B cell (primary cell): ENCODE measurements around the gene MRNIP. TPM values are rescaled to one million over a fixed set of nuclear protein-coding genes. Genes with fewer than 3 reads are reported as not detected.

Experiments used
- ATAC-seq: fragments of 200-7000 bp; cut with Tn5 transposase; one replicate; pipeline ENCODE4 v1.10.0; 2021; ENCODE audit warnings: low read depth, mild to moderate bottlenecking, moderate number of reproducible peaks, moderate library complexity
- CTCF ChIA-PET: fragments of 350-600 bp; sonication (Branson Sonifier 250); formaldehyde crosslinking; loops from one replicate; lab custom pipeline; 2021; ENCODE audit warnings: antibody characterized with exemption, inconsistent platforms; lab: Charles Lee
- POLR2A ChIA-PET: fragments of 350-600 bp; sonication (Branson Sonifier 250); formaldehyde crosslinking; loops from one replicate; lab custom pipeline; 2021; ENCODE audit warnings: antibody characterized with exemption; lab: Charles Lee
- DNase-seq: peaks from one replicate; pipeline ENCODE4 v3.0.0; 2013
- H2AFZ ChIP-seq: 2 replicates; pipeline ENCODE4 v1.6.1; 2012; ENCODE audit warnings: mild to moderate bottlenecking, low read depth, low read length; ENCODE audit not compliant: insufficient read depth, poor library complexity, severe bottlenecking
- H3K27ac ChIP-seq, 2 donors: 1 replicate in 1 of 2; 2 replicates in 1 of 2; pipeline ENCODE4 v1.5.1; 2012 to 2013; ENCODE audit warnings: low read length in 2 of 2, mild to moderate bottlenecking in 2 of 2, moderate library complexity in 1 of 2
- H3K27me3 ChIP-seq, 4 experiments: fragments of 200-600 bp in 1 of 4; sonication (generic) in 1 of 4; replicated peaks in 1 of 4; 1 replicate in 2 of 4; 2 replicates in 2 of 4; pipeline versions ENCODE4 v1.6.1 to v1.7.0; 2013 to 2016; ENCODE audit warnings: low read length in 3 of 4, mild to moderate bottlenecking in 2 of 4, mixed read lengths in 1 of 4, moderate library complexity in 1 of 4; ENCODE audit not compliant: insufficient read depth in 4 of 4, control insufficient read depth in 3 of 4; ENCODE audit errors: control extremely low read depth in 1 of 4
- H3K36me3 ChIP-seq, 2 experiments: replicated peaks in 1 of 2; 1 replicate in 1 of 2; 2 replicates in 1 of 2; pipeline versions ENCODE4 v1.6.1 to v1.7.1; 2013; ENCODE audit warnings: low read length in 1 of 2; ENCODE audit not compliant: insufficient read depth in 2 of 2, control insufficient read depth in 1 of 2; ENCODE audit errors: control extremely low read depth in 1 of 2, extremely low read depth in 1 of 2
- H3K4me1 ChIP-seq, 2 donors: fragments of 200-600 bp in 1 of 2; sonication (generic) in 1 of 2; 1 replicate in 1 of 2; 2 replicates in 1 of 2; pipeline versions ENCODE4 v1.5.1 to v1.6.1; 2013 to 2017; ENCODE audit warnings: low read length in 2 of 2; ENCODE audit not compliant: control insufficient read depth in 2 of 2, insufficient read depth in 2 of 2
- H3K4me2 ChIP-seq: replicated peaks from 2 replicates; pipeline ENCODE3; 2012; ENCODE audit warnings: mild to moderate bottlenecking, low read depth, low read length; ENCODE audit not compliant: poor library complexity, severe bottlenecking
- H3K4me3 ChIP-seq, 5 experiments: fragments of 200-600 bp in 1 of 5; sonication (generic) in 1 of 5; 1 replicate in 3 of 5; 2 replicates in 2 of 5; pipeline versions ENCODE4 v1.5.1 to v1.7.0; 2011 to 2016; ENCODE audit warnings: low read length in 4 of 5, mild to moderate bottlenecking in 4 of 5, low read depth in 2 of 5, control low read depth in 1 of 5, moderate library complexity in 1 of 5; ENCODE audit not compliant: insufficient read depth in 1 of 5; ENCODE audit errors: control extremely low read depth in 1 of 5, extremely low read depth in 1 of 5
- H3K79me2 ChIP-seq: fragments of 200-600 bp; sonication (generic); one replicate; pipeline ENCODE4 v1.6.0; 2016; ENCODE audit warnings: low read length; ENCODE audit not compliant: control insufficient read depth, insufficient read depth
- H3K9ac ChIP-seq: fragments of 200-600 bp; sonication (generic); 2 replicates; pipeline ENCODE4 v1.6.1; 2017; ENCODE audit warnings: mild to moderate bottlenecking, low read length, moderate library complexity
- H3K9me3 ChIP-seq, 3 donors: one replicate each; pipeline versions ENCODE4 v1.6.1 to v1.7.1; 2013; ENCODE audit warnings: low read length in 2 of 3; ENCODE audit not compliant: control insufficient read depth in 2 of 3, insufficient read depth in 1 of 3; ENCODE audit errors: control extremely low read depth in 1 of 3
- H4K20me1 ChIP-seq: 2 replicates; pipeline ENCODE4 v1.6.0; 2012; ENCODE audit warnings: mild to moderate bottlenecking, low read length; ENCODE audit not compliant: insufficient read depth, control insufficient read depth, poor library complexity, severe bottlenecking
- H3K27ac Mint-ChIP-seq: one replicate; pipeline ENCODE4 v1.8.0; 2021; ENCODE audit warnings: mixed read lengths
- H3K27me3 Mint-ChIP-seq: one replicate; pipeline ENCODE4 v1.8.0; 2021; ENCODE audit warnings: mixed read lengths
- H3K4me1 Mint-ChIP-seq: one replicate; pipeline ENCODE4 v1.8.0; 2021; ENCODE audit warnings: mixed read lengths
- H3K4me3 Mint-ChIP-seq: one replicate; pipeline ENCODE4 v1.8.0; 2021; ENCODE audit warnings: mixed read lengths
- H3K9me3 Mint-ChIP-seq: one replicate; pipeline ENCODE4 v1.8.0; 2022; ENCODE audit warnings: mixed read lengths; ENCODE audit not compliant: insufficient read depth
- CTCF ChIP-seq: fragments of 200-600 bp; IDR thresholded peaks from one replicate; pipeline ENCODE4 v1.8.0; 2022; ENCODE audit warnings: antibody characterized with exemption, mild to moderate bottlenecking
- EZH2 ChIP-seq: IDR thresholded peaks from 2 replicates; pipeline ENCODE4 v1.6.1; 2012; ENCODE audit warnings: borderline replicate concordance, low read depth, mild to moderate bottlenecking, moderate library complexity, low read length; ENCODE audit not compliant: insufficient read depth, poor library complexity, severe bottlenecking
- WGBS: methylation state at CpG from one replicate; pipeline ENCODE4 v1.1.5; 2013; ENCODE audit warnings: missing lambda C conversion rate; ENCODE audit not compliant: insufficient coverage; 5-methylcytosine and 5-hydroxymethylcytosine counted together
- intact Hi-C: fragments of 100-400 bp; cut with micrococcal nuclease; formaldehyde crosslinking; loops from one replicate; pipeline ENCODE4 v1.10.0; 2022
- polyA plus RNA-seq: library from polyadenylated mRNA; depleted of rRNA; stranded (reverse); fragments of >200 nt; gene quantifications from 2 replicates; pipeline ENCODE4 v1.2.3, GENCODE V29; 2012
- total RNA-seq, 2 donors: library from RNA; stranded (reverse); fragments of 120-200 nt in 1 of 2; gene quantifications; 1 replicate in 1 of 2; 2 replicates in 1 of 2; pipeline versions ENCODE4 v1.2.3 to v1.2.4, GENCODE V29; 2013 to 2022

The MRNIP gene
- total and polyA plus RNA-seq, 2 donors (not counting 1 experiment from before 2014, with no cell fraction given) = 152 to 178 TPM

- DNase-seq (no peak), ATAC-seq (no peak)
- Mint-ChIP-seq H3K4me1 (peaks cover 9% of the 10 kb centered on the region), H3K27ac (no peak overlapping the region), H3K9me3 (no peaks in the 10 kb centered on the region), H3K4me3 (no peak overlapping the region), H3K27me3 (no peaks in the 10 kb centered on the region)
- WGBS = no CpG with 5 or more reads among the region's 8 CpGs
- H3K4me3 ChIP-seq = no peak overlapping the region
- CTCF ChIA-PET = no interaction called here
- peaks cover 42% of the 10 kb centered on the region for H4K20me1 ChIP-seq
- H3K4me2 ChIP-seq = no peak overlapping the region
- H3K79me2 ChIP-seq = peaks cover 7% of the 10 kb centered on the region
- H3K9me3 ChIP-seq = no peaks in the 10 kb centered on the region
- H3K27ac ChIP-seq = no peak overlapping the region
- peaks cover 2 to 62% of the 10 kb centered on the region in 2 experiments for H3K36me3 ChIP-seq
- peaks cover 3 to 8% of the 10 kb centered on the region in 2 donors for H3K4me1 ChIP-seq
- intact Hi-C loops = no loop called here
- POLR2A ChIA-PET = interaction anchor here (1.3 kb wide), 1 partner anchor 12 kb away, joined by 3 read pairs; no protein-coding TSS in a partner anchor
- no peak for TF ChIP-seq CTCF
- H3K27me3 ChIP-seq = no peaks in the 10 kb centered on the region
- no peak overlapping the region for H3K9ac ChIP-seq
- no peak overlapping the region for H2AFZ ChIP-seq
Measured at GRCh38 chr5:179834120-179834519, 24.5 kb downstream of the MRNIP start.

- intact Hi-C loops = no loop called here
- POLR2A ChIA-PET = interaction anchor here (1.3 kb wide), 1 partner anchor 12 kb away, joined by 3 read pairs; no protein-coding TSS in a partner anchor
- Histone ChIP-seq H3K9me3 (no peaks in the 10 kb centered on the region), H3K27me3 (no peaks in the 10 kb centered on the region), H3K79me2 (peaks cover 9% of the 10 kb centered on the region), H4K20me1 (peaks cover 46% of the 10 kb centered on the region), H3K9ac (no peak overlapping the region), H3K36me3 (peaks cover 2 to 65% of the 10 kb centered on the region in 2 experiments), H3K27ac (no peak overlapping the region), H3K4me3 (no peak overlapping the region), H3K4me2 (no peak overlapping the region), H3K4me1 (peaks cover 3 to 8% of the 10 kb centered on the region in 2 donors), H2AFZ (no peak overlapping the region)
- no peak overlapping the region for H3K27ac Mint-ChIP-seq
- H3K9me3 Mint-ChIP-seq = no peaks in the 10 kb centered on the region
- ATAC-seq = no peak
- TF ChIP-seq EZH2 (no peak), CTCF (no peak)
- peaks cover 9% of the 10 kb centered on the region for H3K4me1 Mint-ChIP-seq
- CTCF ChIA-PET = interaction anchor here (1.7 kb wide), 1 partner anchor 70 kb away, joined by 6 read pairs; no protein-coding TSS in a partner anchor
- no peak for DNase-seq
- 93% methylated on average over 2 of the region's 3 CpGs for WGBS
- H3K27me3 Mint-ChIP-seq = no peaks in the 10 kb centered on the region
- no peak overlapping the region for H3K4me3 Mint-ChIP-seq
Measured at GRCh38 chr5:179833709-179834070, 24.9 kb downstream of the MRNIP start.
